Activated CD4-positive, alpha-beta T cell treated with anti-CD3 and anti-CD28 coated beads, Interleukin-2, Interleukin-4, amounts not matched to agents 100 ng/mL and 50 ng/mL, durations not matched to agents 16 hours and 8 hours (primary cell): ENCODE measurements around the gene CAMKMT.

Experiments
- DNase-seq: peaks from one replicate; pipeline ENCODE4 v3.0.0-alpha.2; 2020; ENCODE audit warnings: low spot score

The CAMKMT gene

DNA sequence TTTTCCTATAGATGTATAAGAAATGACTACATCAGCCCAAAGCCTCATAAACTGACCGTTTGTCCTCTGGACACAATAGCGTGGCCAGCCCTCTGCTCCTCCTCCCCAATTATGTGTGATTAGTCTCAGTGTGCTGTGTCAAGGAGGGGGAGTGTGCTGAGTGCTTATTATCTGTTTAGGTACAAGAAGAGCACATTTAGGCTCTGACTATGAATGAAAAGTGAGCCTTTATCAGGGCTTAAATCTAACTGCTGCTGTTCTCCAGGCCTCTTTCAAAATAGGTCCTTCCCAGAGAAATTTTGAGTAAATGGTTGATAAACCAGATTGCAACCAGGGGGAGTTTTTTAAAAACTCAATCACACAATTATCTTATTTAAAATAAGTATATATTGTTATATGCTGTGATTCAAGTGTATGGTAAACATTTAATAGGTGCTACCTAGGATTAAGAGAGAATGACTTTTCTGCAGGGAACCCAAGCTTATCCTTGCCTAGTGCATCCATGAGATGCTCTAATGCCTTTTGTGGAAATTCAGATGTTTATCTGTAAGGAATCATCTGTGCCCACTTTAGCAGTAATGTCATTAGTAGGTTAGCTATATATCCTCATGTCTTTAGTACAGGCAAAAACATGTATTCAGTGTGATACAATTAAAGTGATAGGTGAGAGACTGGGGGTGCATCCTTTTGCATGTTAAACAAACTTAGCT, 411.1 kb downstream of the CAMKMT start:
- no peak for DNase-seq

DNA sequence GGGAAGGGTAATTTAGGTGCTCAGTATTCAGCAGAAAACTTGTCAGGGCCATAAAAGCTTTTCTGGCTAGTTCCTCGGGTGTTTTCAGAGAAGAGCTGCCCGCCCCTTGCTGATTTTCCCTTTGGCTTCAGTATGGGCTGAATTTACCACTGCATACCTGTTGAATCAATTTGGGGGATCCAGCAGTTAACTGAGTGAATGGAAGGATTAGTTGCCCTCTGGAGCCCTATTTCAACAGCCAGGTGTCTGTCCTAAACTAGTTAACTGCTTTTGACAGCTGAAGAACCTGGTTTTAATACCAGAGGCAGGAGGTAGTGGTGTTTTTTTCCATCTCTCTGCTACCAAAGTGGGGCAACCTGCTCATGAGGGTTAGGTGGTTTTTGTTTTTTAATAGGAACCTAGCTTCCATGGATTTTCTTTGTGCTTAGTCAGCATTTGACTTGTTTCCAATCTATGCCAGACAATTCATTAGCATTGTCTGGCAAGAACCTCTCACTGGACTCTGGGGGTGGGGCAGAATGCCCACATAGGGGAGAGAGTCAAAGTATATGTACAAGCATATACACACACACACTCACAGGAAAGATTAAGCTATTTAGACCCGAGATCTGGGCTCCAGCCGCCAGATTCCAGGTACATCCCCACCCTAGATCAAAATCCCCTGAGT, 413.2 kb downstream of the CAMKMT start:
- DNase-seq, result no peak

DNA sequence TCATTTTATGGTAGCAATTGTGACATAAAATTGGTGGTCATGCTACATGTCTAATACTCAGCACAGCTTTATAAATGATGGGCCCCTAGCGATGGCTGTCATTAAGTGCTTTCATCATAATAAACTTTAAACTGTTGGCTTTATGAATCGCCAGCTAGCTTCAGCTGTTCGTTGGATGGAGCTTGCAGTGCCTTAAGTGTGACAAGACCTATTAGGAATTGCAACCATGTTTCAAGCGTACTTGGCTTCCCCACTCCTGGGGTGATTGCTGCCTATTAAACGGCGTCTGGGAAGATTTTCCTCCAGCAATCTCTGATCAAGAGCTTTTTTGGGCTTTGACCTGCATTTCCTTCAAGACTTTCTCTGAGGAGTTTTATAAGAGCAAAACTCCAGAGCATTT, 415.3 kb downstream of the CAMKMT start:
- DNase-seq, result no peak

DNA sequence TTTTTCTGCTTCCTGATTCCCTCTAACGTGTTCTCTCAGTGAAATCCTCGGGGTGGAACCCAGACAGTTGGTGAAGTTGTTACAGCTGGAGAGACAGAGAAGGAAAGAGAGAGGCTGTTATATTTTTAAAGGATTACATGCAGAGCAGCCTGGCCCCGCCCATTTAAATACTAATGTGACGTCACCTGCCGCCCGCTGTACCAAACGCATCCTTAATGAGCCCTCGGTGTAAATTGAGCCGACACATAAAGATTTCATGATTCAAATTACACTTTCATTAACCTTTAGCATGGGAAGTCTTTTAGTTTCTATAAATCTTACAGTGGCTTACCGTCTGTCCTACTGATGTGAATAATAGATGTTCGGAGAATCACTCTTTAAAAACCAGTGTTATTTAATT, 415.8 kb downstream of the CAMKMT start:
- no peak for DNase-seq

DNA sequence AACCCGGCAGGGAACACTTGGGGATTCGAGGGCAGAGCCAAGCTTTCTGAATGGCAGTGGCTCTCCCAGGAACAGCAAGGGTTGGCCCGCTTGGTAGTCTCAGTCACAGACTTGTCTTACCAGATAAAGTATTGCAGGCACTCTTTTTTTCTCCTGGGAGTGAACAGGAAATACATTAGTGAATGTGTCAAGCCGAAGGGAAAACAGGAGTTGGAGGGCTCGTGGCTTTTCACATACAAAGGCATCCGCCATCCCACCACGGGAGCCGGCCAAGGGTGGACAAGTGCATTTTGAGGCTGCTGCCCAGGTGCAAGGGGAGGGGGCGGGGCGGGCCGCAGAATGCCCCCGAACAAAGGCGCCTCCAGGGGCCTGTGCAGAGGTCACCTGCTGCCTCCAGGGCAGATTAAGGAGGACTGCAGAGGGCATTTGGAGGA, 416.5 kb downstream of the CAMKMT start:
- no peak for DNase-seq

DNA sequence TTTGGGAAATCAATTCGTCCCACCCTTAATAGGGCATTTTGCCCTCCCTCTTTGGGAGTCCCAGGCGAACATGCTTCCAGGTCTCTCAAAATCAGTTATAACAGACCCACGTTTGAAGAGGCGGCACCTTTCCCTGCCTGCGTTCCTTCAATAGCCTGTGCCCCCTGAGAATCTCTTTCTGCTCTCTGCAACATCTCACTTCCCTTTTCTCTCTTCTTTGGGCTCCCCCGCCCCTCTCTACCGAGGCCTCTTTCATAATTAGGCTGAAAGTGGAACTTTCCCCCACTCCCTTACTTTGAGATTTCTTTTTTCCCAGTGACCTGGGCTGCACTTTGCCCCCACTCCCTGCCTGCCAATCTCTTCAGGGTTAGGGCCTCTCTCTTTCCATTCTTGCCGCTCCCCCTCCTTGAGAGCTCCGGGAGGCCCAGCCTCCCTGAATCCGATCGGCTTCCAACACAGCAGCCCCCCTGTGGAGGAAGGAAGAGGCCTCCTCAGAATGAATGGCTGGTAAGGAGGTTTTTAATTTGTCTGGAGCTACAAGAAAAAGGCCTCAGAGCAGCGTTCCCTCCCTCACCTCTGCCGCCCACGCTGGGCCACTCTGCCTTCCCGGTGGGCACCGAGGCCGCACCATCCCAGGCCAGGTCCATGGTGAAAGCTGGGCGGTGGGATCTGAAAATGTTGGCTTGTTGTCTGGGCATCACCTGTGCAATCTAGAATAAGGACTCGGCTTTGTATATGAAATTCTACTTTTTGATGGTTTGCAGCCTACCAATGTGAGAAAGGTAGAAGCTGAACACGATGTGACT, 417.1 kb downstream of the CAMKMT start:
- no peak for DNase-seq

DNA sequence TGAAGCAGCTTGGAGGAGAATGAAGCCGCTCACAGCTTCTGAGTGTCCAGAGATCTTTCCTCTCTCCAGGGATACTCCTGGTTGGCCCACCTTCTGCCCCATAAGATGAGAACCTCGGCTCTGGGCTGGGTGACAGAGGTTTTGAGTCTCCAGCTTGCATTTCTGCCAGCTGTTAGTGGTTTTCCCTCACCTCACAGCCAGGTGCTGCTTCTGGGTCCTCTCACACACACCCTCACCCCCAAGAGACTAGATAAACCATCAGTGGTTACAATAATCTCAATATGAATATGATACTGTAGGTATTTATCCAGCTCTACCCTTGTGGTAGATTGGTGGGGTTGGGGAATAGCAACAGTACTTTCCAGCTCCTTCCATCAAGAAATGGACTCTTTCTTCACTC, 418.0 kb downstream of the CAMKMT start:
- DNase-seq, result no peak

DNA sequence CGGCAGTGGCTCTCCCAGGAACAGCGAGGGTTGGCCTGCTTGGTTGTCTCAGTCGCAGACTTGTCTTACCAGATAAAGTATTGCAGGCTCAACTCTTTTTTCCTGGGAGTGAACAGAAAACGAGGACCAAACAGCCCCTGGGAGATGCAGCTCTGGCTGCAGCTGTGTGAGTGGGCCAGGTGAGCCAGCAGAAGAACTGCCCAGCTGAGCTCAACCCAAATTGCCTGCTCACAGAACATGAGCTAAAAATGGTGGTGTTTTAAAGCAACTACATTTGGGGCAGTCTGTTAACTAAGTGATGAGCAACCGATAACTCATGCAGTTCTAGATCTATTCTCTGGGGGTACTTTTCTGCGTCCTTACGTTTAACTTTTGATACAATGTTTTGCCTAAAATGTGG, 418.7 kb downstream of the CAMKMT start:
- DNase-seq, result no peak

DNA sequence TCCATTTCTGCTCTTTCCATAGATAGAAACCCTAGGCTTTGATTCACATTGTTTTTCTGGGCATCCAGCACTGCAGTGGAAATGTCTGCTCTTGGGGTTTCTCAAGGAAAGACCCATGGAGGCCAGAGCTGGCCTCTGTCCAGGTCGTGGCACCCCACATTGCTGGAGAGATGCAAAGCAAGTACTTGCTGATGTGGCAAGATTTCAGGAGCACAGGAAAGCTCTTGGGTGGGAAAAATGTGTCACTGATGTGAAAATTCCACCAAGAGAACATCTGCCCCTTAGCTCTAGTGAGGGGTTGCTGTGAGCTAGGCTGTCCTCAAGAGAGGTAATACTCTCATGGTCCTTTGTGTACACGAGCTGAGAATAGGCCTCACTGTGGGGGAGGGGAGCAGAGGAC, 423.7 kb downstream of the CAMKMT start:
- DNase-seq, result no peak

DNA sequence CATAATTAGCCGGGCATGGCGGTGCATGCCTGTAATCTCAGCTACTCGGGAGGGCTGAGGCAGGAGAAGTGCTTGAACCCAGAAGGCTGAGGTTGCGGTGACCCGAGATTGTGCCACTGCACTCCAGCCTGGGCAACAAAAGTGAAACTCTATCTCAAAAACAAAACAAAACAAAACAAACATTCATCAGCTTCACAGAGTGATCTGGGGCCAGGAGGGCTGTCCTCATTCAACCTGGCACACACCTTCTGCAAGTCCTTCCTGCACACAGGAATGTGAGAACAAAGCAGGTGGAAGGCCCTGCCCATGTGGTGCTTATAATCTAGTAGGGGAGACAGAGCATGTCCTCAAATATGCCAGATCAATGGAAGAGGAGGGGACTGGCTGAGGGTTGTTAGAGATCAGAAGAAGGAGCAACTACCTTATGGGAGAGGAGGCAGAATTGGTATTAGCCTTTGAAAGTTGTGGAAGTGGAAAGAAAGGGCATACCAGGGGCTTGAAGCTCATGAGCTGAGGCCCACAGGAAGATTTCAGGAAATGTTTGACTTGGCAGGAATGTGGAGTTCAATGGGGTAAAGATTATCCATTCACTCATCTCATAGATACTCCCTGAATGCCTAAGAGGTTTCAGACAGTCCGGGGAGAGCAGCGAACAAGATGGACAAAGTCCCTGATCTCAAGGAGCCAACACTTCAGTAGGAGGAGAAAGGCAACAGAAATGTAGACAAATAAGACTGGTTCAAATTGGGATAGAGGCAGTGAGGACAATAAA, 424.5 kb downstream of the CAMKMT start:
- DNase-seq, result no peak

DNA sequence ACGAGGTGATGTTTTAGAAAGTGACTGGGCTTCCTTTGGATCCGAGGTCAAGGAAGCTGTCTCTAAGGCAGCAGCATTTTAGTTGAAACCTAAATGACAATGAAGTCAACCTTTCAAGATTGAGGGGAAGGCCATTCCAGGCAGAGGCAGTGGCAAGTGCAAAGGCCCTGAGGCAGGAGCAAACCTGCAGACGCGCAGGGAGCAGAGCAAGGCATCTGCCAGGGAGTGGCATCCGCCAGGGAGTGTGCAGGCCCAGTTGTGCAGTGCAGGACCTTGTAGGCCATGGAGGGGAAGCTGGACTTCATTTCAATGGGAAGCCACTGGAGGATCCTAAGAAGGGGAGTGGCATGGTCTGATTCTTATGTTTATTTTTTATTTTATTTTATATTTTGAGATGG, 425.1 kb downstream of the CAMKMT start:
- DNase-seq, result no peak

DNA sequence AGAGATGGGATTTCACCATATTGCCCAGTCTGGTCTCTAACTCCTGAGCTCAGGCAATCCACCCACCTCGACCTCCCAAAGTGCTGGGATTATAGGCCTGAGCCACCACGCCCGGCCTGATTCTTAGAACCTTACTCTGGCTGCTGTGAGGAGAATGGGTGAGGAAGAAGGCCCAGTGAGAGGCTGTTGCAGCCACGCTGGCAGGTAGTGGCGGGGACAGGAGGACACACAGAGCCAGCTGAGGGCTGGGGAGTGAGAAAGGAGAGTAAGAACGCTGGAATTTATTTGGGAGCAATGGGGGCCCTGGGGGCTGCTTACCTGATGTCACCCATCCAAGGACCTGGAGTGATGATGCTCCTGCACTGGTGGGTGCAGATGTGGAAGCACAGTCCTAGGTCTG, 425.9 kb downstream of the CAMKMT start:
- DNase-seq, result no peak

DNA sequence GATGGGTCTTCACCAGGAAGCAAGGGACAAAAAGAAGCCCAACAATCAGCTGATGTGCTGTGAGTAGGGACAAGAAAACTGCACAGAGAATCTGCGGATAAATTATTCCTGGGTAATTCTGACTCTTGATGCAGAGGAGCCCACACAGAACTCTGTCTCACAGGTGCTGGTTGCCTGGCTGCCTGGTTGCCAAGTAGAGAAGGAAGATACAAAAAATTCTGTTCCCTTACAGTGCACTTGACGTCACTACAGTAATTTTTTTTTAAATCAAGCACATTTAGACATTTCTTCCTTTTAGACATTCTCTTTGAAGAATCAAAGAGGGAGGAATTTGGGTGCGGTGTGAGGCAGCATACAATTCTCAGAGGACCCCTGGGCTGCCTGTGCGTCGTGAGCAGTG, 427.7 kb downstream of the CAMKMT start:
- no peak for DNase-seq

DNA sequence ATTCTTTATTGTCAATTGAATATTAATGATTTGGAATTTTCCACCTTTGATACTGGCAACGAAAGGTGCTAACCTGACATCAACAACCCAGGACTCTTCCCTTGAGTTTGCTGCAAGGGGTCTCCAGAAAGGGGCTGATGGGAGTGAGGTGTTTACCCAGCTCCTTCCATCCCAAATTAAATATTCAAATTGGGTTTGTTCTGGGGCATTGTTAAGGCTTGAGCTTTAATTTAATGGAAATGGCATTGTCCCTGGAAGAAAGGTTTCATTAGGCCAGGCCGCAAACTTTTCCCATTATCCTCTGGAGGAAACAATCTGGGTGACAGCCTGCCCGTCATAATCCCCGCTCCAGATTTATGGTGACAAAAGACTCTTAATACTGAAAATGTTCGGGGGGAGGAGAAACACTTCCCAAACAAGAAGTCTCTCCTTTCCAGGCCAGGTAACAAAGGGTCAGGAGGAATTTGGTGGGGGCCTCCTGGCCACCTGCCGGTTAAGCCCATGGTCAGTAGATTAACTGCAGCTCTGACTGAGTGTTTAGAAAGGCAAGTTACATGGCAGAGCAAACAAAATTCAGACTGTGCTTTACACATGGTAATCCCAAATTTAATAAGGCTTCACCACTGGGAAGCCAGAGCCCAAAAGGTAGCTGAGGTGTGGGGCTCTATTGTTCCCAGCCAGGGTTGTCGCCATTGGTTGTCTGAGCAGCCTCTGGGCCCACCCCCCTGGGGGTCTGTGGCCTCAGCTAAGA, 428.4 kb downstream of the CAMKMT start:
- DNase-seq, result no peak

DNA sequence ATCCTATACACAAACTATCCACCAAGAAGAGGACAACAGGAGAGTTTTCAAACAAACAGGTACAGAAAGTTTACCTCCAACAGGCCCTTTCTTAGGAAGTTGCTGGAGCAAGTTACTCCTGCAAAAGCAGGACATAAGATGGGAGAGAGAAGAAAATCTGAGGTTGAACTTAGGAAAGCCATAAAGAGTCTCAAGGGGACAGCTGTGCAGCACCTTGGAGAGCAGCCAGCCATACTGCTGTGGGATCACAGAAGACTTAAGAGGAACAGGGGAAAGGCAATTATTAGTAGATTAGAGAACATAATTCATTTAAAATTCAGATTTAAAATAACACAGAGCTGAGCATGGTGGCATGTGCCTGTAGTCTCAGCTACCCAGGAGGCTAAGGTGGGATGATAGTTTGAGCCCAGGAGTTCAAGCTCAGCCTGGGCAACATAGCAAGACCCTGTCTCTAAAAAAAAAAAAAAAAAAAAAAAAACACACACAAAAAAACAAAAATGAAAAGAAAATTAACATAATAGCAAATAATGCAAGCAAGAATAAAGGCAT, 431.6 kb downstream of the CAMKMT start:
- no peak for DNase-seq

DNA sequence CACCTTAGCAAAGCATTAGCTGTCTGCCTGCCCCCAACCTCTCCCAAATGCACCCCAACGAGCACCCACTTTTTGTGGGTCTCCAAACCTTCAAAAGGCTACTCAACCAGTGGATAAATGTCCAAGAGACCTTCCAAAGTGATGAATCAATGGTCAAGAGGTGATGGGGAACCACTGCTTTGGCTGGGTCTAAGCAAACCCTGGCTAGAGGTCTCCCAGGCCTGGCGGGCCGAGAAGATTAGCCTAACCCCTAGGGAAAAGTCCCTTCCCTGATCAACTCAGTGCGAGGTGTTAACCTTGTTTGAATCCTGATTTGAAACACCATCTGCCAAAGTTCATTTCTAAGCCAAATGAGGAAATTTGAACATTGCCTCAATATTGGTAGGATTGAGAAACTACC, 435.0 kb downstream of the CAMKMT start:
- DNase-seq, result no peak

DNA sequence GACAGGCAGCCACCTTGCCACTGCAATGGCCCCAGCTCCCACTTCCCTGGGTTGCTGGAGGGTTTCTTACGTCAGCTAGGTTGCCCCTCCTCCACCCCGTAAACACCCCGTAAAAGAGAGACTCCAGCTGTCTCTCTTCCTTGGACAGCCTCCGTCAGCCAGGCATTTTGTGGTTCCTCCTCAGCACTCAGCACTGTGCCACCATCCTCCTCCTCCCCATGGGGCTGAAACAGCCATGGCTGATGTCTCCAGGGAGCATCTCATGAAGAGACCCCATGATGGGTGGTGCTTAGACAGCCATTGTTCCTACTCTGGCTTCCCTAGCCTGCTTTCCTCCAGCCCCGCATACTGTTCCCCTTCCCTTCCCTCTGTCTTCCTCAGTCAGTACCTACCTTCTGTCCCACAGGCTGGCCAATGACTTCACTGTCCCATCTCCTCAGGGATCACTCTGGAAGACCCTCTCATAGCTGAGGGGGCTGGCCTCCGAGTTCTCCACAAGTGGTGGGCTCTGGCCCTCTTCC, 436.5 kb downstream of the CAMKMT start:
- DNase-seq, result no peak

DNA sequence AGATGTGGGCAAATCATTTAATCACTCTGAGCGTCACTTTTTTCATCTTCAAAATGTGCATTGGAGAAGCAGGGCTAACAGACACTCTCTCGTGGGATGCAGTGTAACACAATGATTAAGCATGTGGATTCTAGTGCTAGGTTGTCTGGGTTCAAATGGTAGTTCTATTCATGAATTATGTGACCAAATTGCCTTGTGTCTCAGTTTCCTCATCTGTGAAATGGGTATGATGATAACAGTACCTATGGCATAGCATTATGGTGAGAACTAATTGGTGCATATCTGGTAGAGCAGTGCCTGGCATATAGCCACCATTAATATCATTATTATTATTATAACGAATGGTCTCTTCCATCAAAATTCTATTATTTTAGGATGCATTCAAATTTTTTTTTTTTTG, 437.4 kb downstream of the CAMKMT start:
- no peak for DNase-seq

DNA sequence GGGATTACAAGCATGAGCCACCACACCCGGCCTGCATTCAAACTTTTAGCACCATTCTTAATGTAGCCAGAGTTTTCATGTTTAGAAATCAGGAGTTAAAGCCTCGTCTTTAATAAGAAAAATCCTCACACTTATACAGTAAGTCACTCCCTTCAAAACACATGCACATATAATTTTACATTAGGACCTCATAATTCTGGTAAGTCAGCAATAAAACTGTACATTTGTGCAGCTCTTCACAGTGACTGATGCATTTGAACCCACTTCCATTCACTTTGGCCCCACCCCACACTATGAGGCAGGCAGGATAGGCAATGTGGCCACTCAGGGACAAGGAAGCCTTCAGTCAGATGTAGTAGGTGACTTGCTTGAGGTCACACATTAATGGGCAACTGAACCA, 438.0 kb downstream of the CAMKMT start:
- no peak for DNase-seq

DNA sequence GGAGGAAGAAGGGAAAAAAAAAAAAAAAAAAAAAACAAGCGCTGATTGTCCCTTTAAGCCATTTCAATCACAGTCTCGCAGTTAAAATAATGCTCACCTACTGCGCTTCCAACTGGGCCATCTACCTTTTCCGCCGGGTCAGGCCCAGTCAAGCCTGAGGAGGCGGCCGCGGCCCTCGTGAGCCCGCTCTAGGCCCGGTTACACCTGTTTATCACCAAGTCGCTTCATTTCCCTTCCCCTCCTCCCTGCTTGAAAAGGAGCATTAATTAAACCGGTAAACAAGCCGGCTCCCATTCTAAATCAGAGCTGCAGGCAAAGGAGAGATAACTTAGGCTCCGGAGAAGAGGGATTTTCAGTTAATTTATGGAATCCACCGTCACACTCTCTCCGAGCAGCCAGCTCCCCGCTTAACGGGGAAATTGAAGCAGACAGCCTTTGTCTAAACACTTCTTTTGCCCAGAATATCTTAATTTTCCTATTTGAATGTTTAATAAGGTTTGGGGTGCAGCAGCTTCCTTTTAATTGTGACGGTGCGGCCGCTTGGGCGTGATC, 439.6 kb downstream of the CAMKMT start:
- DNase-seq, result no peak
